GM21515 (cell line): Measurements from ENCODE around the gene EXT2.

ENCODE experiments used
- ATAC-seq: cut with Tn5 transposase; IDR thresholded peaks from one replicate; pipeline ENCODE4 v1.9.1; 2021; ENCODE audit not compliant: unreplicated experiment

The EXT2 gene

GRCh38 chr11:44083906-44084305 lies 11.6 kb upstream of the EXT2 start:
- no peak for ATAC-seq

GRCh38 chr11:44085330-44085729 lies 10.1 kb upstream of the EXT2 start:
- ATAC-seq: no peak

GRCh38 chr11:44088377-44088776 lies 7.1 kb upstream of the EXT2 start:
- ATAC-seq: no peak

GRCh38 chr11:44088871-44089270 lies 6.6 kb upstream of the EXT2 start:
- ATAC-seq: no peak

- no peak for ATAC-seq
Measured at GRCh38 chr11:44090539-44090938, 4.9 kb upstream of the EXT2 start.

- ATAC-seq: peak; percentile 37
Measured at GRCh38 chr11:44094260-44094868, 1.1 kb upstream of the EXT2 start.

GRCh38 chr11:44096360-44097185 lies 1.1 kb downstream of the EXT2 start:
- ATAC-seq: no peak

GRCh38 chr11:44097821-44098220 lies 2.3 kb downstream of the EXT2 start:
- ATAC-seq: no peak

- ATAC-seq: no peak
Measured at GRCh38 chr11:44101098-44101497, 5.6 kb downstream of the EXT2 start.

- no peak for ATAC-seq
Measured at GRCh38 chr11:44104481-44105294, 9.2 kb downstream of the EXT2 start.

GRCh38 chr11:44108260-44108659 lies 12.8 kb downstream of the EXT2 start:
- ATAC-seq: no peak

GRCh38 chr11:44110231-44110679 lies 14.8 kb downstream of the EXT2 start:
- peak; percentile 92 for ATAC-seq

- no peak for ATAC-seq
Measured at GRCh38 chr11:44112091-44112821, 16.8 kb downstream of the EXT2 start.

- no peak for ATAC-seq
Measured at GRCh38 chr11:44113018-44113417, 17.5 kb downstream of the EXT2 start.

GRCh38 chr11:44113572-44113971 lies 18.1 kb downstream of the EXT2 start:
- ATAC-seq: no peak

GRCh38 chr11:44116234-44116830 lies 20.9 kb downstream of the EXT2 start:
- no peak for ATAC-seq

- ATAC-seq: no peak
Measured at GRCh38 chr11:44120169-44120568, 24.7 kb downstream of the EXT2 start.

GRCh38 chr11:44125598-44125997 lies 30.1 kb downstream of the EXT2 start:
- ATAC-seq: no peak

- ATAC-seq: no peak
Measured at GRCh38 chr11:44126304-44126703, 30.8 kb downstream of the EXT2 start.

GRCh38 chr11:44127130-44127529 lies 31.7 kb downstream of the EXT2 start:
- no peak for ATAC-seq

- ATAC-seq: no peak
Measured at GRCh38 chr11:44128729-44129128, 33.3 kb downstream of the EXT2 start.
